Endothelial cell of umbilical vein (primary cell): Measurements from ENCODE around the gene TMEM254. TPM values are rescaled to one million over a fixed set of nuclear protein-coding genes. Genes with fewer than 3 reads are reported as not detected.

ENCODE experiments used
- BruUV-seq: library from RNA; stranded (reverse); fragments of 400-500 nt; replicated peaks from 2 replicates; lab custom pipeline; 2021; lab: Mats Ljungman, UMichigan
- CTCF ChIA-PET: fragments of 300-600, 350-600 bp; sonication (Branson Sonifier 250); formaldehyde crosslinking; loops from one replicate; lab custom pipeline; 2021; ENCODE audit warnings: antibody characterized with exemption, inconsistent platforms; lab: Charles Lee
- POLR2A ChIA-PET: fragments of 300-600, 350-600 bp; sonication (Branson Sonifier 250); formaldehyde crosslinking; loops from one replicate; lab custom pipeline; 2021; ENCODE audit warnings: antibody characterized with exemption, inconsistent platforms; lab: Charles Lee
- DNase-seq: peaks from one replicate; pipeline ENCODE4 v3.0.0-alpha.2; 2011; ENCODE audit warnings: low read depth, low spot score
- FAIRE-seq: peaks from 2 replicates; lab custom pipeline; 2011; peaks lifted over from hg19 to GRCh38; lab: Jason Lieb, UNC
- H2AFZ ChIP-seq: 2 replicates; pipeline ENCODE4 v1.6.0; 2012; ENCODE audit warnings: low read depth, low read length, control low read depth, inconsistent platforms
- H3K27ac ChIP-seq: 2 replicates; pipeline ENCODE4 v1.5.1; 2011; ENCODE audit warnings: low read depth, mild to moderate bottlenecking, control low read depth, low read length, moderate library complexity; ENCODE audit not compliant: insufficient read depth
- H3K27me3 ChIP-seq, 2 experiments: 2 replicates each; pipeline versions ENCODE4 v1.6.0 to v1.6.1; 2011; ENCODE audit warnings: low read length in 2 of 2, mixed read lengths in 1 of 2; ENCODE audit not compliant: control insufficient read depth in 2 of 2, insufficient read depth in 2 of 2
- H3K36me3 ChIP-seq, 2 experiments: 2 replicates in 1 of 2; 3 replicates in 1 of 2; pipeline ENCODE4 v1.5.1; 2011; ENCODE audit warnings: low read length in 2 of 2, mild to moderate bottlenecking in 1 of 2, moderate library complexity in 1 of 2; ENCODE audit not compliant: control insufficient read depth in 2 of 2, insufficient read depth in 2 of 2; ENCODE audit errors: extremely low read depth in 1 of 2
- H3K4me1 ChIP-seq: 3 replicates; pipeline ENCODE4 v1.5.1; 2011; ENCODE audit warnings: mild to moderate bottlenecking, low read length; ENCODE audit not compliant: control insufficient read depth, insufficient read depth; ENCODE audit errors: extremely low read depth
- H3K4me2 ChIP-seq: 2 replicates; pipeline ENCODE4 v1.6.1; 2011; ENCODE audit warnings: low read length, control low read depth, mixed read lengths; ENCODE audit not compliant: insufficient read depth
- H3K4me3 ChIP-seq, 3 experiments: fragments of 200-600 bp in 1 of 3; sonication (generic), shearing (Covaris generic) in 1 of 3; replicated peaks in 1 of 3; 2 replicates each; pipeline ENCODE4 v1.5.1; 2011 to 2016; ENCODE audit warnings: control low read depth in 3 of 3, low read length in 3 of 3, mild to moderate bottlenecking in 2 of 3, inconsistent platforms in 1 of 3, low read depth in 1 of 3, moderate library complexity in 1 of 3; ENCODE audit not compliant: insufficient read depth in 1 of 3
- H3K79me2 ChIP-seq: 2 replicates; pipeline ENCODE4 v1.6.0; 2012; ENCODE audit warnings: low read length, inconsistent platforms; ENCODE audit not compliant: control insufficient read depth, insufficient read depth
- H3K9ac ChIP-seq: replicated peaks from 2 replicates; pipeline ENCODE3; 2011; ENCODE audit warnings: low read length, control low read depth; ENCODE audit not compliant: insufficient read depth; ENCODE audit errors: extremely low read depth
- H3K9me1 ChIP-seq: replicated peaks from 3 replicates; pipeline ENCODE4 v1.6.0; 2011; ENCODE audit warnings: mild to moderate bottlenecking, low read length; ENCODE audit not compliant: control insufficient read depth, insufficient read depth; ENCODE audit errors: extremely low read depth
- H3K9me3 ChIP-seq: replicated peaks from 2 replicates; pipeline ENCODE4 v1.5.1; 2012; ENCODE audit warnings: low read length, inconsistent platforms; ENCODE audit not compliant: control insufficient read depth, insufficient read depth
- H4K20me1 ChIP-seq: replicated peaks from 2 replicates; pipeline ENCODE3; 2011; ENCODE audit warnings: mild to moderate bottlenecking, low read length; ENCODE audit not compliant: control insufficient read depth, insufficient read depth; ENCODE audit errors: extremely low read depth
- CTCF ChIP-seq, 2 donors: IDR thresholded peaks; 1 replicate in 1 of 2; 2 replicates in 1 of 2; pipeline ENCODE4 v1.5.1; 2011; ENCODE audit warnings: low read length in 2 of 2, mild to moderate bottlenecking in 2 of 2, moderate library complexity in 2 of 2, control low read depth in 1 of 2, inconsistent platforms in 1 of 2, low read depth in 1 of 2; ENCODE audit not compliant: insufficient read depth in 1 of 2; ENCODE audit errors: extremely low read depth in 1 of 2
- EZH2 ChIP-seq: IDR thresholded peaks from 2 replicates; pipeline ENCODE4 v1.6.1; 2012; ENCODE audit warnings: borderline replicate concordance, low read depth, mild to moderate bottlenecking, moderate library complexity, low read length, inconsistent platforms; ENCODE audit not compliant: severe bottlenecking
- FOS ChIP-seq: IDR thresholded peaks from 2 replicates; pipeline ENCODE4 v1.6.1; 2011; ENCODE audit warnings: mild to moderate bottlenecking, low read length, moderate library complexity, borderline replicate concordance; ENCODE audit not compliant: insufficient read depth
- GATA2 ChIP-seq: IDR thresholded peaks from 2 replicates; pipeline ENCODE4 v1.7.0; 2011; ENCODE audit warnings: low read depth, mild to moderate bottlenecking, moderate library complexity, mixed read lengths, low read length; ENCODE audit not compliant: insufficient read length, insufficient read depth
- JUN ChIP-seq: IDR thresholded peaks from 2 replicates; pipeline ENCODE4 v1.6.1; 2011; ENCODE audit warnings: borderline replicate concordance, low read depth; ENCODE audit not compliant: insufficient read length, insufficient read depth
- MAX ChIP-seq: IDR thresholded peaks from 2 replicates; pipeline ENCODE4 v1.6.1; 2011; ENCODE audit not compliant: insufficient read depth, insufficient read length
- MYC ChIP-seq: IDR thresholded peaks from one replicate; pipeline ENCODE4 v1.6.1; 2011; ENCODE audit warnings: mild to moderate bottlenecking, low read depth, low read length
- POLR2A ChIP-seq: IDR thresholded peaks from 2 replicates; pipeline ENCODE4 v1.6.1; 2012; ENCODE audit warnings: low read depth, mild to moderate bottlenecking, control low read depth, low read length
- POLR2AphosphoS5 ChIP-seq: IDR thresholded peaks from 2 replicates; pipeline ENCODE4 v1.6.1; 2012; ENCODE audit warnings: low read depth, mild to moderate bottlenecking, control low read depth, low read length, moderate library complexity; ENCODE audit not compliant: insufficient read depth
- dilution Hi-C: fragments of 300-500 bp; cut with MboI; formaldehyde crosslinking; loops from one replicate; pipeline ENCODE4 v1.15.0; 2019; ENCODE audit warnings: low sequenced_read_pairs; ENCODE audit not compliant: extremely low pct_ligation_motif_present
- intact Hi-C: fragments of 100-400 bp; cut with micrococcal nuclease; formaldehyde crosslinking; loops from one replicate; pipeline ENCODE4 v1.10.0; 2022
- polyA plus RNA-seq, 4 experiments: library from polyadenylated mRNA; depleted of rRNA in 3 of 4; stranded (reverse) in 3 of 4; unstranded in 1 of 4; fragments of >200 nt; gene quantifications; 2 replicates each; pipeline versions ENCODE4 v1.2.1 to v1.2.3, GENCODE V29; 2011 to 2012; ENCODE audit warnings: missing spikeins in 1 of 4
- total RNA-seq: library from RNA; stranded (reverse); gene quantifications from 2 replicates; pipeline ENCODE4 v1.2.3, GENCODE V29; 2021

Gene TMEM254
- total and polyA plus RNA-seq, 2 donors (not counting 3 experiments of a cell fraction or from before 2014, with no cell fraction given) = 10.1 to 13.4 TPM

- Histone ChIP-seq H3K9me1 (no peaks in the 10 kb centered on the region), H3K4me1 (peaks cover 7% of the 10 kb centered on the region), H3K9ac (no peak overlapping the region), H3K9me3 (no peaks in the 10 kb centered on the region), H4K20me1 (no peaks in the 10 kb centered on the region), H3K27me3 (no peaks in the 10 kb centered on the region), H3K4me3 (no peak overlapping the region), H3K4me2 (no peak overlapping the region), H3K36me3 (no peaks in the 10 kb centered on the region), H3K79me2 (no peaks in the 10 kb centered on the region), H3K27ac (no peak overlapping the region), H2AFZ (no peak overlapping the region)
- TF ChIP-seq MAX (no peak), GATA2 (no peak), POLR2AphosphoS5 (no peak), POLR2A (no peak), JUN (no peak), MYC (no peak), CTCF (IDR thresholded peaks at IDR 0.05; ENCODE audit: extremely low read depth in 1 of 2, insufficient read depth in 1 of 2, low read depth in 1 of 2, low read length in 2 of 2) (no peak), EZH2 (no peak), FOS (no peak)
- FAIRE-seq (no peak), DNase-seq (no peak)
- dilution Hi-C loops = no loop called here
- CTCF ChIA-PET = interaction anchor here (1.3 kb wide), 1 partner anchor 85 kb away, joined by 10 read pairs; no protein-coding TSS in a partner anchor
- intact Hi-C loops = loop anchor here (2.0 kb wide), 1 partner anchor 59 kb away; the partner anchor contains the start of gene TMEM254
- POLR2A ChIA-PET = no interaction called here
- no TSS peak for BruUV-seq
Measured at GRCh38 chr10:80137920-80138319, 59.5 kb downstream of the TMEM254 start.
